ENCODE data around the gene CDC42BPA.

Gene CDC42BPA

GRCh38 chr1:226983992-226984364 is 334.3 kb downstream of the CDC42BPA start:
- TF ChIP-seq, protein P1, sequence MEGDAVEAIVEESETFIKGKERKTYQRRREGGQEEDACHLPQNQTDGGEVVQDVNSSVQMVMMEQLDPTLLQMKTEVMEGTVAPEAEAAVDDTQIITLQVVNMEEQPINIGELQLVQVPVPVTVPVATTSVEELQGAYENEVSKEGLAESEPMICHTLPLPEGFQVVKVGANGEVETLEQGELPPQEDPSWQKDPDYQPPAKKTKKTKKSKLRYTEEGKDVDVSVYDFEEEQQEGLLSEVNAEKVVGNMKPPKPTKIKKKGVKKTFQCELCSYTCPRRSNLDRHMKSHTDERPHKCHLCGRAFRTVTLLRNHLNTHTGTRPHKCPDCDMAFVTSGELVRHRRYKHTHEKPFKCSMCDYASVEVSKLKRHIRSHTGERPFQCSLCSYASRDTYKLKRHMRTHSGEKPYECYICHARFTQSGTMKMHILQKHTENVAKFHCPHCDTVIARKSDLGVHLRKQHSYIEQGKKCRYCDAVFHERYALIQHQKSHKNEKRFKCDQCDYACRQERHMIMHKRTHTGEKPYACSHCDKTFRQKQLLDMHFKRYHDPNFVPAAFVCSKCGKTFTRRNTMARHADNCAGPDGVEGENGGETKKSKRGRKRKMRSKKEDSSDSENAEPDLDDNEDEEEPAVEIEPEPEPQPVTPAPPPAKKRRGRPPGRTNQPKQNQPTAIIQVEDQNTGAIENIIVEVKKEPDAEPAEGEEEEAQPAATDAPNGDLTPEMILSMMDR (conservative IDR thresholded peaks at IDR 0.05; ENCODE audit: low read length) = no peak
- no peak for DNase-seq (ENCODE audit: low read depth)
- no peak overlapping the region for H3K4me3 ChIP-seq (ENCODE audit: low read length)

GRCh38 chr1:226983247-226983991 is 334.9 kb downstream of the CDC42BPA start:
- H3K4me3 ChIP-seq (ENCODE audit: low read length) = no peak overlapping the region
- DNase-seq (ENCODE audit: low read depth) = no peak
- TF ChIP-seq, protein P1 (conservative IDR thresholded peaks at IDR 0.05; ENCODE audit: low read length) = no peak

- no peak overlapping the region for H3K4me3 ChIP-seq (ENCODE audit: low read length)
- TF ChIP-seq, protein P1 (conservative IDR thresholded peaks at IDR 0.05; ENCODE audit: low read length) = no peak
- DNase-seq (ENCODE audit: low read depth) = no peak
Measured at GRCh38 chr1:226982451-226983177, 335.7 kb downstream of the CDC42BPA start.

DNA sequence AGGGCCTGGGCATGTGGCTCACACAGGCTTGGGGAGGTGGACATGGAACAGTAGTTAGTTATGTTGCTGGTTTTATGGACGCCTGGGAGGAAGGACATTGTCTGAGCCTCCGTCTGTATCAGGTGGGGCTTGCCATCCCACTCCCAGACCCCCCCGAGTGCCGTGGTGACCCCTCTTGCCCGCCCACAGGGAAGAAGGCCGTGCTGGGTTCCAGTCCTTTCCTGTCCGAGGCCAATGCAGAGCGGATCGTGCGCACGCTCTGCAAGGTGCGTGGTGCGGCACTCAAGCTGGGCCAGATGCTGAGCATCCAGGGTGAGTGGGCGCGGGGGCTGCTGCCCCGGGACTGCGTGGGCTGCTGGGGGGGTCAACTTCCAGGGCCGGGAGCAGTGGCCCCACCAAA is 336.5 kb downstream of the CDC42BPA start:
- DNase-seq (ENCODE audit: low read depth) = no peak
- H3K4me3 ChIP-seq (ENCODE audit: low read length) = no peak overlapping the region
- TF ChIP-seq, protein P1 (conservative IDR thresholded peaks at IDR 0.05; ENCODE audit: low read length) = no peak

DNA sequence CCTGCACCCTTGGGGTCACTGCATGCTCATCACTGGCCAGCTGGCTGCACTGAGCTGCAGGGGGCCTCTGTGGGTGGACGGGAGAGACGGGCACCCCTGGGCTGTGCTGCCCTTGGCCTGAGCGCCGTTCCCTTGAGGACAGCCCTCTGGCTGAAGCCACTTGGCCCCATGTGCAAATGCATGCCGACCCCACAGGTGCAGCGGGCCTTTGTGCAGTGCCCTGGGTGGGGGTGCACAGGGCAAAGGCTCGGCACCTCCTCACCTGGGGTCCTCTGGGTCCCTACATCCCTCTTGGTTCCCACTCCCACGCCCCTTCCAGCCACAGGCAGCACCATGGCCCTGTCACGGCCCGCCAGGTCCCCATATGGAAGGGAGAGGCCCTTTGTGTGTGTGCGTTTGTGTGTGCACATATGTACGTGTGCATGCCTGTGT is 336.9 kb downstream of the CDC42BPA start:
- TF ChIP-seq, protein P1 (conservative IDR thresholded peaks at IDR 0.05; ENCODE audit: low read length) = no peak
- H3K4me3 ChIP-seq (ENCODE audit: low read length) = no peak overlapping the region
- no peak for DNase-seq (ENCODE audit: low read depth)

GRCh38 chr1:226980565-226981385 is 337.5 kb downstream of the CDC42BPA start:
- TF ChIP-seq, protein P1 (conservative IDR thresholded peaks at IDR 0.05; ENCODE audit: low read length) = no peak
- DNase-seq (ENCODE audit: low read depth) = no peak

More at GRCh38 chr1:226980565-226981385, 337.5 kb downstream of the CDC42BPA start:
- H3K4me3 ChIP-seq (ENCODE audit: low read length) = no peak overlapping the region

Data from AG10803 (cell line).